NCI-H2171 treated with DMSO at 0.1 percent for 48 hours (cell line): ENCODE measurements around the gene PHF2.
"Not testable (repeated sequence)": the region's sequence is repeated elsewhere in the genome, so short reads cannot be mapped to it uniquely, and the experiment has no call there.

Experiments used
- DNase-seq: peaks from one replicate; lab custom pipeline; 2025; lab: John Stamatoyannopoulos, UW

Gene PHF2

GRCh38 chr9:93665637-93666438 lies 89.5 kb downstream of the PHF2 start:
- DNase-seq: no peak

GRCh38 chr9:93666439-93666784 lies 90.0 kb downstream of the PHF2 start:
- DNase-seq: not testable (repeated sequence)

GRCh38 chr9:93667006-93667405 lies 90.6 kb downstream of the PHF2 start:
- no peak for DNase-seq

- no peak for DNase-seq
These were observed 91.2 kb downstream of the PHF2 start for GRCh38 chr9:93667627-93668026.

- DNase-seq: no peak
These were observed 92.0 kb downstream of the PHF2 start for GRCh38 chr9:93668261-93668871.

- no peak for DNase-seq
These were observed 93.0 kb downstream of the PHF2 start for GRCh38 chr9:93669116-93669957.

- DNase-seq: no peak
These were observed 93.5 kb downstream of the PHF2 start for GRCh38 chr9:93669958-93670207.

GRCh38 chr9:93670208-93671019 lies 94.0 kb downstream of the PHF2 start:
- DNase-seq: no peak

- no peak for DNase-seq
These were observed 94.6 kb downstream of the PHF2 start for GRCh38 chr9:93671020-93671338.

- not testable (repeated sequence) for DNase-seq
These were observed 96.1 kb downstream of the PHF2 start for GRCh38 chr9:93672330-93673020.

- DNase-seq: no peak
These were observed 96.8 kb downstream of the PHF2 start for GRCh38 chr9:93673021-93673838.

GRCh38 chr9:93673839-93674334 lies 97.5 kb downstream of the PHF2 start:
- no peak for DNase-seq

- DNase-seq: no peak
These were observed 98.4 kb downstream of the PHF2 start for GRCh38 chr9:93674580-93675335.

- DNase-seq: no peak
These were observed 99.2 kb downstream of the PHF2 start for GRCh38 chr9:93675336-93676150.

- DNase-seq: no peak
These were observed 100.1 kb downstream of the PHF2 start for GRCh38 chr9:93676310-93677047.

GRCh38 chr9:93677048-93677571 lies 100.7 kb downstream of the PHF2 start:
- DNase-seq: no peak

GRCh38 chr9:93677641-93678136 lies 101.3 kb downstream of the PHF2 start:
- no peak for DNase-seq
